HG03571 (cell line): Measurements from ENCODE around the gene DYNLL1.
"Not testable (repeated sequence)": the region's sequence is repeated elsewhere in the genome, so short reads cannot be mapped to it uniquely, and the experiment has no call there.

Experiments used
- ATAC-seq: cut with Tn5 transposase; IDR thresholded peaks from one replicate; pipeline ENCODE4 v1.9.1; 2021; ENCODE audit not compliant: unreplicated experiment

The DYNLL1 gene

GRCh38 chr12:120473807-120474615 is 21.9 kb upstream of the DYNLL1 start:
- no peak for ATAC-seq

GRCh38 chr12:120474616-120474960 is 21.3 kb upstream of the DYNLL1 start:
- ATAC-seq, result no peak

DNA sequence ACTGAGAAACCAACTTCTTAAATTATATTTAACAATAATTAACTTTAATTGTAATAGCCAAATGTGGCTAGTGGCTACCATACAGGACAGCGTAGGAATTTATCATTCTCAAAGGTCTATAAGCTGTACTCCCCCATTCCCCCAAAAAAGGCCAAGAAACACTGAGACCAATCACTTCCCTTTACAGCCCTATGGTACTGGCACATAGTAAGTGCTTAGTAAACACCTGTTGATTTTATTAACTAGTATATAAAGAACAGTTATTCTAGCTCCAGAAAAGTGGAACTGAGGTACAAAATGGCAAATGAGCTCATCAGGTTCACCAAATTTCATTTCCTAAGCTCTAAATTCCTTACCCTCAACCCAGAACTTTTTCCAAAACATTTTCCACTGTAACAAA is 20.3 kb upstream of the DYNLL1 start:
- ATAC-seq, result no peak

DNA sequence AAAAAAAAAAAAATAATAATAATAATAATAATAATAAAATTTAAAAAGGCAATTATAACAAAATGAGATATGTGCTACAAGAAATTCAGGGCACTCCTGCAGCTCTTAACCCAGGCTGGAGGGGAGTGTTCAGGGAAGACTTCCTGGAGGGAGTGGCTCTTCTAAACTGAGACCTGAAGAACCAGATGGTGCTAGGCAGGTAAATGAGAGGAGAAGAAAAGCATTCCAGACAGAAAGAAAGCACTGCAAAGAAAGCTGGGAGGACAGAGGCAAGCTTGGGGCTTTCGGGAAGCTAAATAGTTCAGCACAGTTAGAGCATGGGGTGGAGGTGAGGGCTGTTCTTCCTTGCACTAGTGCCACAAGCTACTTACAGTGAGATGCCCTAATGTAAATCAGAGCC is 16.5 kb upstream of the DYNLL1 start:
- no peak for ATAC-seq

GRCh38 chr12:120480211-120480610 is 15.7 kb upstream of the DYNLL1 start:
- ATAC-seq, result no peak

DNA sequence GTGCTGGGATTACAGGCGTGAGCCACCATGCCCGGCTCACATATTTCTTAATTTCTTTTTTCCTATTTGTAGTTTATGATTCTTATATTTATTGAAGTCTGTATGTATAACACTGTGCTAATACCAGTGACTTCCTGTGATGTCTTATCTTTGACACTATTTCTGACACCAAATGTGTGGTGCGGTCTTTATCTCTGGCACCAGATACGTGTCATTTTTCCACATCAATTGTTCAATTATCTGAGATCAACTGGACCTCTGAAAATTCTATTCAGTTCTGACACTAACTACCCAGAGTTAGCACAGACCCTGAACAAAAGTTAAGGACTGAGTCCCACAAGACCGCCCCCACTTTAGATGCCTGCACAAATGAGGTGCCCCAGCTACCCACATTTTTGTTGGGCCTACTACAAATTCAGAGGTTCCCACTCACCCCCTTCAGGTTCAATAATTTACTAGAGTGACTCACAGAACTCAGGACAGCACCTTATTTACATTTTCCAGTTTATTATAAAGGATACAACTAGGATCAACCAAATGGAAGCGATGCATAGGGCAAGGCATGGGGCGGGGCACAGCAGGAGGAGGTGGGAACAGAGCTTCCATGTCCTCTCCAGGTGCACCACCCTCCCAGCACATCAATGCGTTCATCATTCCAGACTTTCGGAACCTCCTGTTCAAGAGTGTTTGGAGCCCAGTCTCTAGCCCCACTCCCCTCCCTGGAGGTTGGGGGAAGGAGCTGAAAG is 14.7 kb upstream of the DYNLL1 start:
- no peak for ATAC-seq

- no peak for ATAC-seq
These were observed 12.3 kb upstream of the DYNLL1 start for GRCh38 chr12:120483621-120484020.

GRCh38 chr12:120485961-120486881 is 9.7 kb upstream of the DYNLL1 start:
- no peak for ATAC-seq

DNA sequence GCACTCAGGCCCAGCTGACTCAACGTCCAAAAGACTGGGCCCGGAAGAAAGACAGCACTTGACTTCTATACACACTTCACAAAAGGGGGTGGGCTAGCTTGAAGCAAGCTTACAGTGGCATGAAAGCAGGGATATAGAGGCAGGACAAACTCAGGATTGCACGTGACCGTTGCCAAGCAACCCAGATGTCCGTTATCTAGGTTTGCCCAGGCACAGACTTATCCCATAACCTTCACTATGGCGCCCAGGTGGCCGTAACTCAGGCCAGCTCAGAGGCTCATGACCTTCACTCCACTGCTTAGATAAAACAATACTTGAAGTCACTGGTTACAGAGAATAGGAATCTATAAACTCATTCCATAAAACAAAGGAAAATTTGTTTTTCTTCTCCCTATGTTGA is 8.4 kb upstream of the DYNLL1 start:
- ATAC-seq, result not testable (repeated sequence)

DNA sequence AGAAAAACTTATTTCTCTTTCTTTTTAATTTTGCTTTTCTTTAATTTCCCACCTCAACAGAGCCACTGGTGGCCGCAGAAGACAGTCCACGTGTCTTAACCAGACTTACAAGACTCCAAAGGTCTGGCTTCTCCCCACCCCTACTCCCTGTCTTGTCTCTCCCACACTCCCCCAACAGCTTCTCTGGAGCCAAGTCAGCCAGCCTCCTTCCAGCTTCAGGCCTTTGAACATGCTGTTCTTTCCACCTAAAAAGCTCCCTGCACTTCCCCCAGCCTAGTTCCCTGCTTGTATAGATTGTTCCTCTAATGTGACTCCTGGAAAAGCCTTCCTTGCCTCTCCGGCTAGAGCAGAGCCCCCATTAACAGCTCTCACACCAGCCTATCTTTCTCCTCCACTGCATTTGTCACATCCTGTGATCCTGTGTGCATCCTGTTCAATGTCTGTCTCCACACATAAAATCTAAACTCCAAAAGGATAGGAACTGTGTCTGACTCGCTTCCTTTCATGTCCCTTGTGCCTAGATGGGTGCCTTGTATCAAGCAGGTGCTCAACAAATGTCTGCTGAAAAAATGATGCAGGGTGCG is 7.8 kb upstream of the DYNLL1 start:
- ATAC-seq, result no peak

GRCh38 chr12:120489018-120489417 is 6.9 kb upstream of the DYNLL1 start:
- ATAC-seq, result no peak

DNA sequence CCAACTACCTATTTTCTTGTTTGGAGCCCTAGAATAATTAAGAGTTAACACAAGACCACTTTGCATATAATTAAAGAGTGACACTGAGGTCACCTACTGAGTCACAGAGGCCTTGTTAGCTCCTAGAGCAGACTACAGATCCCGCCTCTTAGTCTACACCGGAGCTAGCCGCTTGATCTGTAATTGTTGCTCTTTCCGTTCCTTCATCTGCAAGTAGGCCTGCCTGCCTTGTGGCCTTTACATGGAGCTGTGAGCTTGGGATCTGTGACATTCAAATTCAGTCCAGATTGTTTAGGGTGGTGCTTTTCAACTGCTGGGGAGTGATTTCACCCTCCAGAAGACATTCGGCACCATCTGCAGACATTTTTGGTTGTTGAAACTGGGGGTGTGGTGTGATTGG is 5.6 kb upstream of the DYNLL1 start:
- ATAC-seq, result no peak

GRCh38 chr12:120490833-120491512 is 4.9 kb upstream of the DYNLL1 start:
- no peak for ATAC-seq

- no peak for ATAC-seq
These were observed 655 bp upstream of the DYNLL1 start for GRCh38 chr12:120495186-120495730.

DNA sequence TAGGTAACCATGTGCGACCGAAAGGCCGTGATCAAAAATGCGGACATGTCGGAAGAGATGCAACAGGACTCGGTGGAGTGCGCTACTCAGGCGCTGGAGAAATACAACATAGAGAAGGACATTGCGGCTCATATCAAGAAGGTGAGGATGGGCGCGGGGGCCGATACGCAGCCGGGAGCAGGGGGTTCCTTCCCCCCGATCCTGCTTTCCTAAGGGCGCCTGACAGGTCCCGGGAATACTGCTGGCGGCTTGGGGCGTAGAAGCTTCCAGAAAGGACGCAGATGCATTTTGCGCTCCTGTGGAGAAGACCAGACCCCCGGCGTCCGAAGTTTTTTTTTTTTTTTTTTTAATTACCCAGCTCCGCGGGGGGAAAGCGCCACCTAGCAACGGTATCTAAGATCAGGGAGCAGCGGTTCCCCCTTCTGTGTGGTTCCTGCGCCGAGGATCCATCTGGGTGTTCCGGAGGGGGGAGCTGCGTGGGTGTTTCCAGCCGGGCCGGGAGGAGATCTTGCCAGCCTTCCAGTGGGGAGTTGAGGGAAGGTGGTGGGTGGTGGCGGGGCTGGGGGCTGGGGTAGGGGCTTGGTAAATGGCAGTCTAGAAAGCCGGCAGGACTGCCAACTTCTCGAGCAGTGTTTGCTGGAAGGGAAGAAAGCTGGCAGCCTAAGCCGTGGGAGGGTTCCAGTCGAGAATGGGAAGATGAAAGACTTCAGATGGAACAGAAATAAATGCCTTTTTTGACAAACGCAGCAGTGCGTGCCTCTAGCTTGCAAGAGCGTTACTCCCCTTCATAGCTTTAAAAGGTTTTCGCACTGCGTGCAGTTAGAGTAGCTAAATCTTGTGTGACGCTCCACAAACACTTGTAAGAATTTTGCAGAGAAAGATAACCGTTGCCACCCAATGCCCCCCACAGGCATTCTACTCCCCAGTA is 764 bp downstream of the DYNLL1 start:
- no peak for ATAC-seq

DNA sequence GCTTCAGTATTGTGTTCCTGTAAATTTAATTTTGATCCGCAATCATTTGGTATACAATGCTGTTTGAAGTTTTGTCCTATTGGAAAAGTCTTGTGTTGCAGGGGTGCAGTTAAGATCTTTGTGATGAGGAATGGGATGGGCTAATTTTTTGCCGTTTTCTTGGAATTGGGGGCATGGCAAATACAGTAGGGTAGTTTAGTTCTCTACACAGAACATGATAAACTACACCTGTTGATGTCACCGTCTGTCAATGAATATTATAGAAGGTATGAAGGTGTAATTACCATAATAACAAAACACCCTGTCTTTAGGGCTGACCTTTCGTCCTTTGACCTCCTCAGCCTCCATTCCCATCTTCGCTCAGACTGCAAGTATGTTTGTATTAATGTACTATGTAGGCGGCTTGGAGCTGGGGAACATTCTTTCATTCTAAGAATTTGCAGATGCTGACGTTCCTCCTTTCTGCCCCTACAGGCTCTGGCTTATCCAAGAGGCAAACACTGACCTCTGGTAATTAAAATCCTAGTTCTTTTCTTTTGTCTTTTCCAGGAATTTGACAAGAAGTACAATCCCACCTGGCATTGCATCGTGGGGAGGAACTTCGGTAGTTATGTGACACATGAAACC is 1.7 kb downstream of the DYNLL1 start:
- ATAC-seq, result no peak

DNA sequence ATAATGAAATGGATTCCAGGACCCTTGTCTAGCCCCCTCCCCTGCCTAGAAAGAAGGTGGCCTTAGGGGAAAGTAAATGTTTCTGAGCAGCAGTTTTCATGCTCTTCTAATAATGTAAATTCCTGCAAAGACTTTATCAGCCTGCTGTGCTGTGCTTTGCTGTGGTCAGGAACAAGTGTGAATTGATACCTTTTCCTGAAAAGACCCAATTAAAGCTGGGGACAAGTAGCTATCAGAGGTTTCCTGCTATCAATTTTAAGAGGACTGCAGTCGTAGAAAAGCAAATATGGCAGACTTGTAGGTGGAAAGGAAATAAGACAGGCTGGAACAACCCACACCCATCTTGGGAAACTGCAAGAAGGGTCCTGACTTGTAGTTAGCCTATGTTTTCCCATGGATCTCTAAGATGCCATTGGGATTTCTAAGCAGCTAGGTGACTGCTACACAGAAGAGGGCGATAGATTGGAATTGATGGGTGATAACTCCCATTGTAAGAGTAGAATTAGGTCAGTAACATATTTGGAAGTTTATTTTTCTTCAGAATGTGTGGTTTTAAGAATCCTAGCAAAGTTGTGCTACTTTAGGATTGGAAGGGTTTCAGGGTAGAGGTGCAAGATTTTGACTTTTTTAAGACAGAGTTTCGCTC is 3.1 kb downstream of the DYNLL1 start:
- no peak for ATAC-seq

- no peak for ATAC-seq
These were observed 4.7 kb downstream of the DYNLL1 start for GRCh38 chr12:120500581-120500980.
